MM.1S (cell line): Measurements from ENCODE around the gene DNAI4.

Source experiments
- EZH2 ChIP-seq: fragments of 300-600 bp; sonication (generic); optimal IDR thresholded peaks from 2 replicates; pipeline ENCODE3; 2017; ENCODE audit warnings: low read depth, mild to moderate bottlenecking, antibody characterized with exemption, low read length, mixed read lengths
- EZH2phosphoT487 ChIP-seq: fragments of 300-600 bp; sonication (generic); IDR thresholded peaks from 2 replicates; pipeline ENCODE4 v1.6.1; 2018; ENCODE audit warnings: antibody characterized with exemption, low read length
- TF ChIP-seq, protein P1 (sequence below): fragments of 300-600 bp; sonication (generic); IDR thresholded peaks from 2 replicates; pipeline ENCODE4 v1.5.1; 2016; ENCODE audit warnings: antibody characterized with exemption, low read length, mixed read lengths

DNA sequence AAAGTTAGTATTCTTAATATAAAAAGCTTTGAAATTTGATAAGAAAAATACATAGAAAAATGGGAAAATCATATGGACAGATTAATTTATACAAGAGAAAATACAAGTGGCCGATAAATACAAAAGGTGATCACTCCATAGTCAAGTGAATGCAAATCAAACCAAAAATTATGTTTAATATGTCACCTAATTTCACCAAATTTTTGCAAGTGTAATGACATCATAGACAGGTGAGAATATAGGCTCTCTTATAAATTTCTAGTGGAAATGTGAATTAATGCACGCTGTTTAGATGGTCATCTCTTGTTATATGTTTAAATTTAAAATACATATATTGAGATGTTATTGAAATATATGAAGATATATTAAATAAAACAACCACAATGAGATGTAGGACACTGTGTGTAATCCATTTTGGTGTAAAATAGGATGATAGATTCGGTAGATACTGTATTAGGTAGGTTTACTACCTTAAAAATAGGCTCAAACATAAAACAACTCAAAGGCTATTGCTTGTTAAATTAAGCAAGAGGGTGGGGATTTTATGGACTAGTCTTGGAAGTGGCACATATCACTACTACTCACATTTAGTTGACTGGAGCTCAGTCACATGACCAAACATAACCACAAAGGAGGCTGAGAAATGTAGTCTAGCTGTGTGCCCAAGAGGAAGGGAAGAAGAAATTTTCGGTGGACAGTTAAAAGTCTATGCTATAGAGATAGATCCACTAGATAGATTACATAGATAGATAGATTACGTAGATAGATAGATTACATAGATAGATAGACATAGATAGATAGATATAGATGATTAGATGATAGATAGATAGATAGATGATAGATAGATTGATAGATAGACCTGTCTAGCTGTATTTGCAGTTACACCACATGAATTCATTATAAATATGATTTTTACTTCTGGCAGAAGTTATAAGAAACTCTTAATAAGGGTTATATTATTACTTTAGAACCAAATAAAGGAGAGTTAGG, 132.7 kb downstream of the DNAI4 start:
- TF ChIP-seq, protein P1, sequence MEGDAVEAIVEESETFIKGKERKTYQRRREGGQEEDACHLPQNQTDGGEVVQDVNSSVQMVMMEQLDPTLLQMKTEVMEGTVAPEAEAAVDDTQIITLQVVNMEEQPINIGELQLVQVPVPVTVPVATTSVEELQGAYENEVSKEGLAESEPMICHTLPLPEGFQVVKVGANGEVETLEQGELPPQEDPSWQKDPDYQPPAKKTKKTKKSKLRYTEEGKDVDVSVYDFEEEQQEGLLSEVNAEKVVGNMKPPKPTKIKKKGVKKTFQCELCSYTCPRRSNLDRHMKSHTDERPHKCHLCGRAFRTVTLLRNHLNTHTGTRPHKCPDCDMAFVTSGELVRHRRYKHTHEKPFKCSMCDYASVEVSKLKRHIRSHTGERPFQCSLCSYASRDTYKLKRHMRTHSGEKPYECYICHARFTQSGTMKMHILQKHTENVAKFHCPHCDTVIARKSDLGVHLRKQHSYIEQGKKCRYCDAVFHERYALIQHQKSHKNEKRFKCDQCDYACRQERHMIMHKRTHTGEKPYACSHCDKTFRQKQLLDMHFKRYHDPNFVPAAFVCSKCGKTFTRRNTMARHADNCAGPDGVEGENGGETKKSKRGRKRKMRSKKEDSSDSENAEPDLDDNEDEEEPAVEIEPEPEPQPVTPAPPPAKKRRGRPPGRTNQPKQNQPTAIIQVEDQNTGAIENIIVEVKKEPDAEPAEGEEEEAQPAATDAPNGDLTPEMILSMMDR = no peak
- no peak for TF ChIP-seq EZH2
- no peak for TF ChIP-seq EZH2phosphoT487
